B cell (primary cell): Measurements from ENCODE around the gene LUZP1. TPM values are rescaled to one million over a fixed set of nuclear protein-coding genes. Genes with fewer than 3 reads are reported as not detected.

ENCODE experiments used
- ATAC-seq: fragments of 200-7000 bp; cut with Tn5 transposase; one replicate; pipeline ENCODE4 v1.10.0; 2021; ENCODE audit warnings: low read depth, mild to moderate bottlenecking, moderate number of reproducible peaks, moderate library complexity
- CTCF ChIA-PET: fragments of 350-600 bp; sonication (Branson Sonifier 250); formaldehyde crosslinking; loops from one replicate; lab custom pipeline; 2021; ENCODE audit warnings: antibody characterized with exemption, inconsistent platforms; lab: Charles Lee
- POLR2A ChIA-PET: fragments of 350-600 bp; sonication (Branson Sonifier 250); formaldehyde crosslinking; loops from one replicate; lab custom pipeline; 2021; ENCODE audit warnings: antibody characterized with exemption; lab: Charles Lee
- DNase-seq: peaks from one replicate; pipeline ENCODE4 v3.0.0; 2013
- H2AFZ ChIP-seq: 2 replicates; pipeline ENCODE4 v1.6.1; 2012; ENCODE audit warnings: mild to moderate bottlenecking, low read depth, low read length; ENCODE audit not compliant: insufficient read depth, poor library complexity, severe bottlenecking
- H3K27ac ChIP-seq, 2 donors: 1 replicate in 1 of 2; 2 replicates in 1 of 2; pipeline ENCODE4 v1.5.1; 2012 to 2013; ENCODE audit warnings: low read length in 2 of 2, mild to moderate bottlenecking in 2 of 2, moderate library complexity in 1 of 2
- H3K27me3 ChIP-seq, 4 experiments: fragments of 200-600 bp in 1 of 4; sonication (generic) in 1 of 4; replicated peaks in 1 of 4; 1 replicate in 2 of 4; 2 replicates in 2 of 4; pipeline versions ENCODE4 v1.6.1 to v1.7.0; 2013 to 2016; ENCODE audit warnings: low read length in 3 of 4, mild to moderate bottlenecking in 2 of 4, mixed read lengths in 1 of 4, moderate library complexity in 1 of 4; ENCODE audit not compliant: insufficient read depth in 4 of 4, control insufficient read depth in 3 of 4; ENCODE audit errors: control extremely low read depth in 1 of 4
- H3K36me3 ChIP-seq, 2 experiments: replicated peaks in 1 of 2; 1 replicate in 1 of 2; 2 replicates in 1 of 2; pipeline versions ENCODE4 v1.6.1 to v1.7.1; 2013; ENCODE audit warnings: low read length in 1 of 2; ENCODE audit not compliant: insufficient read depth in 2 of 2, control insufficient read depth in 1 of 2; ENCODE audit errors: control extremely low read depth in 1 of 2, extremely low read depth in 1 of 2
- H3K4me1 ChIP-seq, 2 donors: fragments of 200-600 bp in 1 of 2; sonication (generic) in 1 of 2; 1 replicate in 1 of 2; 2 replicates in 1 of 2; pipeline versions ENCODE4 v1.5.1 to v1.6.1; 2013 to 2017; ENCODE audit warnings: low read length in 2 of 2; ENCODE audit not compliant: control insufficient read depth in 2 of 2, insufficient read depth in 2 of 2
- H3K4me2 ChIP-seq: replicated peaks from 2 replicates; pipeline ENCODE3; 2012; ENCODE audit warnings: mild to moderate bottlenecking, low read depth, low read length; ENCODE audit not compliant: poor library complexity, severe bottlenecking
- H3K4me3 ChIP-seq, 5 experiments: fragments of 200-600 bp in 1 of 5; sonication (generic) in 1 of 5; 1 replicate in 3 of 5; 2 replicates in 2 of 5; pipeline versions ENCODE4 v1.5.1 to v1.7.0; 2011 to 2016; ENCODE audit warnings: low read length in 4 of 5, mild to moderate bottlenecking in 4 of 5, low read depth in 2 of 5, control low read depth in 1 of 5, moderate library complexity in 1 of 5; ENCODE audit not compliant: insufficient read depth in 1 of 5; ENCODE audit errors: control extremely low read depth in 1 of 5, extremely low read depth in 1 of 5
- H3K79me2 ChIP-seq: fragments of 200-600 bp; sonication (generic); one replicate; pipeline ENCODE4 v1.6.0; 2016; ENCODE audit warnings: low read length; ENCODE audit not compliant: control insufficient read depth, insufficient read depth
- H3K9ac ChIP-seq: fragments of 200-600 bp; sonication (generic); 2 replicates; pipeline ENCODE4 v1.6.1; 2017; ENCODE audit warnings: mild to moderate bottlenecking, low read length, moderate library complexity
- H3K9me3 ChIP-seq, 3 donors: one replicate each; pipeline versions ENCODE4 v1.6.1 to v1.7.1; 2013; ENCODE audit warnings: low read length in 2 of 3; ENCODE audit not compliant: control insufficient read depth in 2 of 3, insufficient read depth in 1 of 3; ENCODE audit errors: control extremely low read depth in 1 of 3
- H4K20me1 ChIP-seq: 2 replicates; pipeline ENCODE4 v1.6.0; 2012; ENCODE audit warnings: mild to moderate bottlenecking, low read length; ENCODE audit not compliant: insufficient read depth, control insufficient read depth, poor library complexity, severe bottlenecking
- H3K27ac Mint-ChIP-seq: one replicate; pipeline ENCODE4 v1.8.0; 2021; ENCODE audit warnings: mixed read lengths
- H3K27me3 Mint-ChIP-seq: one replicate; pipeline ENCODE4 v1.8.0; 2021; ENCODE audit warnings: mixed read lengths
- H3K4me1 Mint-ChIP-seq: one replicate; pipeline ENCODE4 v1.8.0; 2021; ENCODE audit warnings: mixed read lengths
- H3K4me3 Mint-ChIP-seq: one replicate; pipeline ENCODE4 v1.8.0; 2021; ENCODE audit warnings: mixed read lengths
- H3K9me3 Mint-ChIP-seq: one replicate; pipeline ENCODE4 v1.8.0; 2022; ENCODE audit warnings: mixed read lengths; ENCODE audit not compliant: insufficient read depth
- CTCF ChIP-seq: fragments of 200-600 bp; IDR thresholded peaks from one replicate; pipeline ENCODE4 v1.8.0; 2022; ENCODE audit warnings: antibody characterized with exemption, mild to moderate bottlenecking
- EZH2 ChIP-seq: IDR thresholded peaks from 2 replicates; pipeline ENCODE4 v1.6.1; 2012; ENCODE audit warnings: borderline replicate concordance, low read depth, mild to moderate bottlenecking, moderate library complexity, low read length; ENCODE audit not compliant: insufficient read depth, poor library complexity, severe bottlenecking
- WGBS: methylation state at CpG from one replicate; pipeline ENCODE4 v1.1.5; 2013; ENCODE audit warnings: missing lambda C conversion rate; ENCODE audit not compliant: insufficient coverage; 5-methylcytosine and 5-hydroxymethylcytosine counted together
- intact Hi-C: fragments of 100-400 bp; cut with micrococcal nuclease; formaldehyde crosslinking; loops from one replicate; pipeline ENCODE4 v1.10.0; 2022
- polyA plus RNA-seq: library from polyadenylated mRNA; depleted of rRNA; stranded (reverse); fragments of >200 nt; gene quantifications from 2 replicates; pipeline ENCODE4 v1.2.3, GENCODE V29; 2012
- total RNA-seq, 2 donors: library from RNA; stranded (reverse); fragments of 120-200 nt in 1 of 2; gene quantifications; 1 replicate in 1 of 2; 2 replicates in 1 of 2; pipeline versions ENCODE4 v1.2.3 to v1.2.4, GENCODE V29; 2013 to 2022

Gene LUZP1
- total and polyA plus RNA-seq, 2 donors (not counting 1 experiment from before 2014, with no cell fraction given) = 2.0 to 12.9 TPM

GRCh38 chr1:23211955-23212354, 43.3 kb upstream of the LUZP1 start:
- no peak for DNase-seq
- Histone ChIP-seq H2AFZ (no peak overlapping the region), H3K9ac (no peak overlapping the region), H3K27me3 (peaks cover 0 to 35% (median 24%) of the 10 kb centered on the region in 4 experiments), H4K20me1 (no peaks in the 10 kb centered on the region), H3K36me3 (no peaks in the 10 kb centered on the region), H3K4me3 (no peak overlapping the region), H3K4me2 (no peak overlapping the region), H3K9me3 (peaks cover 0 to 2% (median 0%) of the 10 kb centered on the region in 3 donors), H3K27ac (no peak overlapping the region), H3K79me2 (no peaks in the 10 kb centered on the region), H3K4me1 (peaks cover 7 to 11% of the 10 kb centered on the region in 2 donors)
- intact Hi-C loops = no loop called here
- H3K27ac Mint-ChIP-seq = no peak overlapping the region
- no peak for ATAC-seq
- H3K9me3 Mint-ChIP-seq = no peaks in the 10 kb centered on the region
- H3K27me3 Mint-ChIP-seq = peaks cover 41% of the 10 kb centered on the region
- ChIA-PET CTCF (interaction anchor here (0.7 kb wide), 1 partner anchor 509 kb away, joined by 5 read pairs; no protein-coding TSS in a partner anchor), POLR2A (interaction anchor here (0.7 kb wide), 1 partner anchor 39 kb away, joined by 3 read pairs; no protein-coding TSS in a partner anchor)
- H3K4me1 Mint-ChIP-seq = peaks cover 4% of the 10 kb centered on the region
- WGBS = 67% methylated on average over 4 of the region's 4 CpGs
- no peak overlapping the region for H3K4me3 Mint-ChIP-seq
- TF ChIP-seq EZH2 = no peak
- no peak for TF ChIP-seq CTCF

- no peaks in the 10 kb centered on the region for H3K36me3 ChIP-seq
- H2AFZ ChIP-seq = no peak overlapping the region
- POLR2A ChIA-PET = no interaction called here
- peaks cover 0 to 2% (median 0%) of the 10 kb centered on the region in 3 donors for H3K9me3 ChIP-seq
- Mint-ChIP-seq H3K4me3 (no peak overlapping the region), H3K27ac (no peak overlapping the region), H3K27me3 (peaks cover 36% of the 10 kb centered on the region), H3K9me3 (no peaks in the 10 kb centered on the region), H3K4me1 (peaks cover 2% of the 10 kb centered on the region)
- 45% methylated on average over 2 of the region's 2 CpGs for WGBS
- H3K4me3 ChIP-seq = no peak overlapping the region
- no peak for ATAC-seq
- H3K79me2 ChIP-seq = no peaks in the 10 kb centered on the region
- intact Hi-C loops = no loop called here
- DNase-seq = no peak
- no peak overlapping the region for H3K27ac ChIP-seq
- no peaks in the 10 kb centered on the region for H4K20me1 ChIP-seq
- H3K9ac ChIP-seq = no peak overlapping the region
- H3K4me1 ChIP-seq = peaks cover 0 to under 1% of the 10 kb centered on the region in 2 donors
- TF ChIP-seq EZH2 = no peak
- no peak for TF ChIP-seq CTCF
- CTCF ChIA-PET = no interaction called here
- H3K27me3 ChIP-seq = peaks cover 0 to 29% (median 17%) of the 10 kb centered on the region in 4 experiments
- no peak overlapping the region for H3K4me2 ChIP-seq
These were observed 42.3 kb upstream of the LUZP1 start for GRCh38 chr1:23210963-23211362.
